A549 (cell line): ENCODE data around the gene LYPLAL1. TPM values are rescaled to one million over a fixed set of nuclear protein-coding genes. Genes with fewer than 3 reads are reported as not detected.

Experiments
- ATAC-seq, 2 experiments: fragments of 200-7000 bp in 1 of 2; fragments of >200 bp in 1 of 2; cut with Nextera tagmentation in 1 of 2; cut with Tn5 transposase in 1 of 2; 3 replicates each; pipeline versions ENCODE4 v1.8.0 to v1.9.1; 2018 to 2020; ENCODE audit warnings: mild to moderate bottlenecking in 1 of 2, moderate library complexity in 1 of 2
- CTCF ChIA-PET: fragments of 300-600 bp; sonication (Branson Sonifier 250); formaldehyde crosslinking; extraction: SDS; loops from one replicate; lab custom pipeline; 2021; ENCODE audit warnings: antibody characterized with exemption, inconsistent platforms; lab: Yijun Ruan, JAX
- POLR2A ChIA-PET: fragments of 350-600 bp; formaldehyde crosslinking; extraction: SDS; loops from one replicate; lab custom pipeline; 2021; ENCODE audit warnings: antibody characterized with exemption, inconsistent platforms; lab: Yijun Ruan, JAX
- DNase-seq, 2 experiments: peaks; one replicate each; pipeline versions ENCODE4 v3.0.0 to v3.0.0-alpha.2; 2011 to 2016; ENCODE audit warnings: low read depth in 1 of 2, low spot score in 1 of 2
- FAIRE-seq: peaks from 2 replicates; lab custom pipeline; 2011; peaks lifted over from hg19 to GRCh38; lab: Jason Lieb, UNC
- H3K27ac ChIP-seq, 2 experiments: fragments of >200 bp; sonication (Bioruptor Twin); formaldehyde crosslinking; 3 replicates each; pipeline ENCODE4 v1.5.1; 2016 to 2017
- H3K4me1 ChIP-seq: fragments of >200 bp; sonication (Bioruptor Twin); formaldehyde crosslinking; 3 replicates; pipeline ENCODE4 v1.6.1; 2016
- H3K4me2 ChIP-seq: fragments of >200 bp; sonication (Bioruptor Twin); formaldehyde crosslinking; 3 replicates; pipeline ENCODE4 v1.6.1; 2016
- H3K4me3 ChIP-seq: fragments of >200 bp; sonication (Bioruptor Twin); formaldehyde crosslinking; 3 replicates; pipeline ENCODE4 v1.5.1; 2016
- H3K9me3 ChIP-seq: fragments of >200 bp; sonication (Bioruptor Twin); formaldehyde crosslinking; 3 replicates; pipeline ENCODE4 v1.6.1; 2016
- ATOH8 ChIP-seq: fragments of 250-450 bp; sonication (Bioruptor Pico); IDR thresholded peaks from 2 replicates; pipeline ENCODE4 v1.5.0; 2020; ENCODE audit warnings: low read depth, mild to moderate bottlenecking, moderate library complexity
- CBX2 ChIP-seq: fragments of 200-600 bp; sonication (generic); IDR thresholded peaks from 2 replicates; pipeline ENCODE4 v1.6.1; 2016; ENCODE audit warnings: low read depth, mild to moderate bottlenecking, borderline replicate concordance
- ESRRA ChIP-seq: fragments of 150-350 bp; IDR thresholded peaks from 2 replicates; pipeline ENCODE4 v1.6.1; 2014; ENCODE audit warnings: mild to moderate bottlenecking, low read length, borderline replicate concordance
- FOSB ChIP-seq: fragments of 250-450 bp; sonication (Bioruptor Pico); IDR thresholded peaks from 2 replicates; pipeline ENCODE4 v1.5.0; 2020; ENCODE audit warnings: mild to moderate bottlenecking, moderate library complexity
- FOSL2 ChIP-seq, 2 experiments: fragments of 450-650 bp in 1 of 2; fragments of >200 bp in 1 of 2; sonication (Bioruptor Twin) in 1 of 2; formaldehyde crosslinking; IDR thresholded peaks; 2 replicates each; pipeline versions ENCODE4 v1.5.0 to v1.6.1; 2016 to 2020; ENCODE audit warnings: mild to moderate bottlenecking in 1 of 2, moderate library complexity in 1 of 2
- HOXB13 ChIP-seq: fragments of 250-450 bp; sonication (Bioruptor Pico); IDR thresholded peaks from 2 replicates; pipeline ENCODE4 v1.5.0; 2020; ENCODE audit warnings: low read depth, mild to moderate bottlenecking, moderate library complexity
- JUNB ChIP-seq: fragments of >200 bp; sonication (Bioruptor Twin); formaldehyde crosslinking; IDR thresholded peaks from 2 replicates; pipeline ENCODE4 v1.6.1; 2016
- KDM1A ChIP-seq: fragments of 200-600 bp; sonication (generic); IDR thresholded peaks from 2 replicates; pipeline ENCODE4 v1.6.1; 2016; ENCODE audit warnings: low read depth, mild to moderate bottlenecking
- KDM5A ChIP-seq: fragments of 200-600 bp; sonication (generic); IDR thresholded peaks from 2 replicates; pipeline ENCODE4 v1.6.1; 2016; ENCODE audit warnings: antibody characterized with exemption, mild to moderate bottlenecking
- NR3C1 ChIP-seq: fragments of >200 bp; sonication (Bioruptor Twin); formaldehyde crosslinking; IDR thresholded peaks from 3 replicates; pipeline ENCODE4 v1.6.1; 2017
- PBX3 ChIP-seq: IDR thresholded peaks from 2 replicates; pipeline ENCODE4 v1.6.1; 2012
- POLR2A ChIP-seq: IDR thresholded peaks from 2 replicates; pipeline ENCODE4 v1.6.1; 2012; ENCODE audit warnings: mild to moderate bottlenecking, low read length
- POLR2AphosphoS2 ChIP-seq: conservative IDR thresholded peaks from 2 replicates; pipeline ENCODE4 v1.6.1; 2012; ENCODE audit warnings: low read length, improper control_type of control experiment, inconsistent platforms
- TFCP2L1 ChIP-seq: fragments of 250-450 bp; sonication (Bioruptor Pico); IDR thresholded peaks from 2 replicates; pipeline ENCODE4 v1.5.0; 2021; ENCODE audit warnings: mild to moderate bottlenecking
- TP53 ChIP-seq: fragments of 250-450 bp; sonication (Bioruptor Pico); IDR thresholded peaks from 2 replicates; pipeline ENCODE4 v1.5.0; 2021; ENCODE audit warnings: mild to moderate bottlenecking, moderate library complexity
- WGBS: methylation state at CpG from one replicate; pipeline ENCODE4 v1.1.6; 2017; ENCODE audit errors: missing lambda C conversion rate; 5-methylcytosine and 5-hydroxymethylcytosine counted together
- polyA plus RNA-seq, 4 experiments: library from polyadenylated mRNA; depleted of rRNA in 3 of 4; stranded (reverse); fragments of >200 nt; fragmentation: RNase III in 1 of 4; extraction: RNeasy Plus Mini Kit Qiagen cat#74134 plus additional on column Dnase treatment in 1 of 4; gene quantifications; 2 replicates in 3 of 4; 3 replicates in 1 of 4; pipeline ENCODE4 v1.2.3, GENCODE V29; 2011 to 2017
- TF ChIP-seq, protein P1 (sequence below): fragments of 200-600 bp; sonication (generic); IDR thresholded peaks from 2 replicates; pipeline ENCODE4 v1.6.1; 2016; ENCODE audit warnings: antibody characterized with exemption, mild to moderate bottlenecking, moderate library complexity

The LYPLAL1 gene
- polyA plus RNA-seq, 2 of the 4 experiments (the other 2 are of a cell fraction), result 13.6 to 61.2 TPM

GRCh38 chr1:219185486-219186117 is 11.9 kb downstream of the LYPLAL1 start:
- ChIA-PET POLR2A (no interaction called here), CTCF (no interaction called here)
- no peak for DNase-seq
- H3K4me2 ChIP-seq, result no peak overlapping the region
- ATAC-seq, result no peak
- TF ChIP-seq TP53, result no peak
- TF ChIP-seq POLR2A, result no peak
- TF ChIP-seq, protein P1, sequence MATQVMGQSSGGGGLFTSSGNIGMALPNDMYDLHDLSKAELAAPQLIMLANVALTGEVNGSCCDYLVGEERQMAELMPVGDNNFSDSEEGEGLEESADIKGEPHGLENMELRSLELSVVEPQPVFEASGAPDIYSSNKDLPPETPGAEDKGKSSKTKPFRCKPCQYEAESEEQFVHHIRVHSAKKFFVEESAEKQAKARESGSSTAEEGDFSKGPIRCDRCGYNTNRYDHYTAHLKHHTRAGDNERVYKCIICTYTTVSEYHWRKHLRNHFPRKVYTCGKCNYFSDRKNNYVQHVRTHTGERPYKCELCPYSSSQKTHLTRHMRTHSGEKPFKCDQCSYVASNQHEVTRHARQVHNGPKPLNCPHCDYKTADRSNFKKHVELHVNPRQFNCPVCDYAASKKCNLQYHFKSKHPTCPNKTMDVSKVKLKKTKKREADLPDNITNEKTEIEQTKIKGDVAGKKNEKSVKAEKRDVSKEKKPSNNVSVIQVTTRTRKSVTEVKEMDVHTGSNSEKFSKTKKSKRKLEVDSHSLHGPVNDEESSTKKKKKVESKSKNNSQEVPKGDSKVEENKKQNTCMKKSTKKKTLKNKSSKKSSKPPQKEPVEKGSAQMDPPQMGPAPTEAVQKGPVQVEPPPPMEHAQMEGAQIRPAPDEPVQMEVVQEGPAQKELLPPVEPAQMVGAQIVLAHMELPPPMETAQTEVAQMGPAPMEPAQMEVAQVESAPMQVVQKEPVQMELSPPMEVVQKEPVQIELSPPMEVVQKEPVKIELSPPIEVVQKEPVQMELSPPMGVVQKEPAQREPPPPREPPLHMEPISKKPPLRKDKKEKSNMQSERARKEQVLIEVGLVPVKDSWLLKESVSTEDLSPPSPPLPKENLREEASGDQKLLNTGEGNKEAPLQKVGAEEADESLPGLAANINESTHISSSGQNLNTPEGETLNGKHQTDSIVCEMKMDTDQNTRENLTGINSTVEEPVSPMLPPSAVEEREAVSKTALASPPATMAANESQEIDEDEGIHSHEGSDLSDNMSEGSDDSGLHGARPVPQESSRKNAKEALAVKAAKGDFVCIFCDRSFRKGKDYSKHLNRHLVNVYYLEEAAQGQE, result no peak
- no peak for TF ChIP-seq CBX2
- TF ChIP-seq KDM1A, result no peak
- no peak for TF ChIP-seq KDM5A
- TF ChIP-seq TFCP2L1, result no peak
- no peak for TF ChIP-seq ATOH8 (CRISPR knock-in tag)
- no peak for TF ChIP-seq JUNB
- 93% methylated on average over 3 of the region's 3 CpGs for WGBS
- FAIRE-seq, result no peak
- no peak overlapping the region for H3K27ac ChIP-seq
- H3K4me1 ChIP-seq, result peaks cover 32% of the 10 kb centered on the region
- H3K9me3 ChIP-seq, result no peaks in the 10 kb centered on the region
- no peak overlapping the region for H3K4me3 ChIP-seq

DNA sequence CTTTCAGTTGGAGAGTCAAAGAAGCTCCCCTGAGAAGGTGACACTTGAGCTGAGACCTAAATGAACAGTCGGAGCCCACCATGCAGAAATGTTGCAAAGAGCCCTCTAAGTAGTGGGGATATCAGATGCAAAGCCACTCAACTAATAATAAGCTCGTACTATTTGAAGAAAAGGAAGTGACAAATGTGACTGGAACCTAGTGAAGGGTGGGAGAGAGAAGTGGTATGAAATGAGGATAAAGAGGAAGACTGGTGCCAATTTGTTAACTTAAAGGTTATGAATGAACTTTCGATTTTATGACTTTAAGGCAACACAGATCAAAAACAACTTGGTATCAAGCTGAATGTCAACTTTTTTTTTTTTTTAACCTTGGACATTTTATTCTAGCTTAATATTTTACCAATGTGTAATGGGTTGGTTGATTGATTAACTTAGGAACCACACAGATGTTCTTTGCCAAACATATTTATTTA is 14.7 kb downstream of the LYPLAL1 start:
- Histone ChIP-seq H3K27ac (peak overlapping the region; percentile 65 to 79), H3K4me3 (peak overlapping the region; percentile 5; the same call in 1 of the 3 replicates), H3K4me2 (peak overlapping the region; percentile 71), H3K4me1 (peaks cover 34% of the 10 kb centered on the region), H3K9me3 (no peaks in the 10 kb centered on the region)
- CTCF ChIA-PET, result no interaction called here
- TF ChIP-seq ESRRA (no peak), POLR2A (no peak), NR3C1 (no peak), HOXB13 (no peak), FOSL2 (IDR thresholded peaks at IDR 0.05) (no peak), FOSL2 (CRISPR knock-in tag; IDR thresholded peaks at IDR 0.05) (no peak), FOSB (CRISPR knock-in tag) (no peak), POLR2AphosphoS2 (no peak)
- WGBS, result 16% methylated on average over 3 of the region's 3 CpGs
- DNase-seq (no peak), FAIRE-seq (no peak), ATAC-seq (peak in 1 of 2 experiments; percentile 58; a peak in 3 of 6 replicates)
- POLR2A ChIA-PET, result interaction anchor here (0.6 to 2.5 kb wide), 2 partner anchors 14 to 242 kb away, joined by 3 to 12 read pairs; partner anchors contain the start of gene LYPLAL1

DNA sequence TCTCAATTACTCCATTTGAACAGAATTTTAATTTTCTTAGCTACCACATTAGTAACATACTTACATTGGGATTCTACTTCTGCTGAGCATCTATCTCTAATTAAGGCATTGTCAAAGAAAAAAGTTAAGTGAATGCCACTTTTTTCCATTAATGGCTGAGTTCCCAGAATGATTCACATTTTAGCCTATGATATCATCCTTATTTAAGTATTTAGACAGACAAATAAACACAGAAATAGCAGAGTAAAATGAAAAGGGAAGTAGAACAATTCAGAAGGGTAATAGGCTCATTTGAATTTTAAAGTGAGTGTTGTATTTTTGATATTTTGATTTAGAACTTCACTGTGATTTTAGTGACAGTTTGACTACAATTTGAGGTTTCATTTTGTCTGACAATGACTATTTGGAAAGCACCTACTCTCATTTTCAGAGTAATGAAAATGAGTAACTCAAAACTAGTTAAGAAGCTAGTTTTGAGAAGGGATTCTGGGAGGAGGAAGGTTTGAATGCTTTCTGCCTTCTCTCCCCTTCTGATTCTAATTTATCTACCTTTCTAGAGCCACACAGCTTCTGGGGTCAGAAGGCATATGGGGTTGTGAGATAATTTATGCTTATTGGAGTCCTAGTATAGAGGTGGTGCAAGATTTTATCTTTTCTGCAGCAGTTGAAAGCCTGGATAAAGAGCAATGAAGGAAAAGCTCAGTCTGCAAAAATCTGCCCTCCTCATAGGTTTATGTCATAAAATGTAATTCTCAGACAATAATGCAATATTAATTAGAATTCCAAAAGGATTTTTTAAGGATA is 15.5 kb downstream of the LYPLAL1 start:
- CTCF ChIA-PET, result interaction anchor here (0.6 to 1.4 kb wide), 4 partner anchors 355 to 546 kb away, joined by 3 read pairs; no protein-coding TSS in a partner anchor
- Histone ChIP-seq H3K4me3 (peak overlapping the region; percentile 5; the same call in 1 of the 3 replicates), H3K27ac (peak overlapping the region; percentile 65 to 77), H3K4me2 (peak overlapping the region; percentile 71), H3K4me1 (peaks cover 34% of the 10 kb centered on the region), H3K9me3 (no peaks in the 10 kb centered on the region)
- POLR2A ChIA-PET, result interaction anchor here (0.6 to 2.5 kb wide), 2 partner anchors 15 to 241 kb away, joined by 3 to 12 read pairs; partner anchors contain the start of gene LYPLAL1
- FAIRE-seq (peak; percentile 82), DNase-seq (no peak), ATAC-seq (0 out of 6 replicates have a peak, but pooled peaks of 1 of the 2 experiments have one; percentile 29)
- TF ChIP-seq FOSL2 (IDR thresholded peaks at IDR 0.05) (no peak), FOSL2 (CRISPR knock-in tag; IDR thresholded peaks at IDR 0.05) (peak; percentile 57; the same call in 1 of the 2 replicates), PBX3 (no peak)
